Mucosa of stomach (tissue), 1 donor: ENCODE measurements around the gene SMC1B.
"Not testable (repeated sequence)": the region's sequence is repeated elsewhere in the genome, so short reads cannot be mapped to it uniquely, and the experiment has no call there.

ENCODE experiments used
- H3K27me3 ChIP-seq: one replicate; pipeline ENCODE4 v1.7.0; 2013; ENCODE audit warnings: mild to moderate bottlenecking, low read length; ENCODE audit not compliant: control insufficient read depth, insufficient read depth
- H3K36me3 ChIP-seq: one replicate; pipeline ENCODE4 v1.7.0; 2013; ENCODE audit warnings: low read length; ENCODE audit not compliant: control insufficient read depth, insufficient read depth
- H3K4me1 ChIP-seq: one replicate; pipeline ENCODE4 v1.7.0; 2013; ENCODE audit warnings: mild to moderate bottlenecking, low read length; ENCODE audit not compliant: control insufficient read depth, insufficient read depth
- H3K4me3 ChIP-seq: one replicate; pipeline ENCODE4 v1.7.0; 2013; ENCODE audit warnings: low read length
- H3K9ac ChIP-seq: one replicate; pipeline ENCODE4 v1.7.0; 2013; ENCODE audit warnings: mild to moderate bottlenecking, low read length, moderate library complexity
- H3K9me3 ChIP-seq: one replicate; pipeline ENCODE4 v1.7.0; 2013; ENCODE audit warnings: mild to moderate bottlenecking, low read length, moderate library complexity; ENCODE audit not compliant: control insufficient read depth
- donor health status: Pancreatic carcinoma.

SMC1B gene

DNA sequence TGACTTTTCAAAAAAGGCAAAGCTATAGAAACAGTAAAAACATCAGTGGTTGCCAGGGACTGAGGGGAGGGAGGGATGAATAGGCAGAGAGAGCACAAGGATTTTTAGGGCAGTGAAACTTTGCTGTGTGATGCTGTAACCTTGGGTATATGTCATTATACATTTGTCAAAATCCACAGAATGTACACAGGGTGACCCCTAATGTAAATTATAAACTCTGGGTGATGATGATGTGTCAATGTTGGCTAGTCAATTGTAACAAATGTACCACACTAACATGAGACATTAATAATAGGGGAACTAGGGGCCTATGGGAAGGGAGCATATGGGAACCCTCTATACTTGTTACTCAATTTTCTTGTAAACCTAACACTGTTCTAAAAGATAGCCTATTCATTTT, 24.9 kb upstream of the SMC1B start:
- Histone ChIP-seq H3K4me1 (peaks cover 17% of the 10 kb centered on the region), H3K36me3 (no peaks in the 10 kb centered on the region), H3K27me3 (no peaks in the 10 kb centered on the region), H3K4me3 (no peak overlapping the region), H3K9me3 (no peaks in the 10 kb centered on the region), H3K9ac (no peak overlapping the region)

DNA sequence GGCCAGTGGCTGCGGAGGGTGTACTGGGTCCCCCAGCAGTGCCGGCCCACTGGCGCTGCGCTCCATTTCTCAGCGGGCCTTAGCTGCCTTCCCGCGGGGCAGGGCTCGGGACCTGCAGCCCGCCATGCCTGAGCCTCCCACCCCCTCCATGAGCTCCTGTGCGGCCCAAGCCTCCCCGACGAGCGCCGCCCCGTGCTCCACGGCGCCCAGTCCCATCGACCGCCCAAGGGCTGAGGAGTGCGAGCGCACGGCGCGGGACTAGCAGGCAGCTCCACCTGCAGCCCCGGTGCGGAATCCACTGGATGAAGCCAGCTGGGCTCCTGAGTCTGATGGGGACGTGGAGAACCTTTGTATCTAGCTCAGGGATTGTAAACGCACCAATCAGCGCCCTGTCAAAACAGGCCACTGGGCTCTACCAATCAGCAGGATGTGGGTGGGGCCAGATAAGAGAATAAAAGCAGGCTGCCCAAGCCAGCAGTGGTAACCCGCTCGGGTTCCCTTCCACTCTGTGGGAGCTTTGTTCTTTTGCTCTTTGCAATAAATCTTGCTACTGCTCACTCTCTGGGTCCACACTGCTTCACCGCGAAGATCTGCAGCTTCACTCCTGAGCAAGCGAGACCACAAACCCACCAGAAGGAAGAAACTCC, 23.6 kb upstream of the SMC1B start:
- not testable (repeated sequence) for H3K36me3 ChIP-seq, H3K4me3 ChIP-seq, H3K9me3 ChIP-seq, H3K27me3 ChIP-seq, H3K9ac ChIP-seq
- H3K4me1 ChIP-seq: peaks cover 17% of the 10 kb centered on the region

DNA sequence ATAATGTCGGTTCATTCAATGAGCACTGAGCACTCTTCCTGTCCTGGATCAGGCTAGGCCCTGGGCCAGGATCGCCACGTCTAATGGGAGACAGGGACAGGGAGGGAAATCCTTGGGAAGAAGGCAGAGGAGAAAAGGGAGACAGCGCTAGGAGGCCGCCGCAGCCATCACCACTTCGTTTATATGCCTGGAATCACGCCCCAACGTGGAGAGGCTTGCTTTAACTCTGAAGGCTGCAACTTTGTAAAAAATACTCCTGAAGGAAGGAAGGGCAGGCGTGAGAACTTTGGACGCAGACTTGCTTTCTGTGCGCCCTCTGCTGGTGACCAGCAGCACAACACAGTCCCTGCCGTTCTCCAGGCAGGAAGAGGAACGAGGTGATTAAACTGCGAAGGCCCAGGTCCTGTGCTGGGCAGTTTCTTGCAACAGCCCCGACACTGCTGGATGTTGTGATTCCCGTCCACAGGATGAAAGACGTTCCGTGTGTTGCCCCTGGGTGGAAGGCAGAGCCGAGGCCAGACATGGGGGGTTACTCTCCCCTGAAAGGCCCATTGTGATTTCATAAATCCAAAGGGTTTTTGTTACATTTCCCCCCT, 22.2 kb upstream of the SMC1B start:
- no peaks in the 10 kb centered on the region for H3K9me3 ChIP-seq
- no peak overlapping the region for H3K4me3 ChIP-seq
- H3K27me3 ChIP-seq: no peaks in the 10 kb centered on the region
- H3K36me3 ChIP-seq: no peaks in the 10 kb centered on the region
- H3K4me1 ChIP-seq: peaks cover 9% of the 10 kb centered on the region
- H3K9ac ChIP-seq: peak overlapping the region; percentile 2

DNA sequence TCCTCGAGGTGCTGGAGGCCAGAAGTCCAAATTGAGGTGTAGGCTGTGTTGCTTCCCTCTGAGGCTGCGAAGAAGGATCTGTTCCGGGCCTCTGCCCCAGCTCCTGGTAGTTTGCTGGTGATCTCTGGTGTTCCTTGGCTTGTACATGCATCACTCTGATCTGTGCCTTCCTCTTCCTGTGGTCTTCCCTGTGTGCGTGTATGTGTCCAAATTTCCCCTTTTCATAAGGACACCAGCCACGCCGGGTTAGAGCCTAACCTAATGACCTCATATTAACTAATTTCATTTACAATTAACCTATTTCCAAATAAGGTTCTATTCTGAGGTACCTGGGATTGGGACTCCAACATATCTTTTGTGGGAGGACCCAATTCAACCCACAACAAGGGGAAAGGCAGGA, 21.6 kb upstream of the SMC1B start:
- Histone ChIP-seq H3K9me3 (no peaks in the 10 kb centered on the region), H3K4me3 (no peak overlapping the region), H3K4me1 (peaks cover 9% of the 10 kb centered on the region), H3K9ac (no peak overlapping the region), H3K36me3 (no peaks in the 10 kb centered on the region), H3K27me3 (no peaks in the 10 kb centered on the region)

- Histone ChIP-seq H3K4me3 (no peak overlapping the region), H3K9me3 (no peaks in the 10 kb centered on the region), H3K27me3 (no peaks in the 10 kb centered on the region), H3K36me3 (no peaks in the 10 kb centered on the region), H3K4me1 (peaks cover 8% of the 10 kb centered on the region), H3K9ac (no peak overlapping the region)
Measured at GRCh38 chr22:45430871-45431270, 17.5 kb upstream of the SMC1B start.

DNA sequence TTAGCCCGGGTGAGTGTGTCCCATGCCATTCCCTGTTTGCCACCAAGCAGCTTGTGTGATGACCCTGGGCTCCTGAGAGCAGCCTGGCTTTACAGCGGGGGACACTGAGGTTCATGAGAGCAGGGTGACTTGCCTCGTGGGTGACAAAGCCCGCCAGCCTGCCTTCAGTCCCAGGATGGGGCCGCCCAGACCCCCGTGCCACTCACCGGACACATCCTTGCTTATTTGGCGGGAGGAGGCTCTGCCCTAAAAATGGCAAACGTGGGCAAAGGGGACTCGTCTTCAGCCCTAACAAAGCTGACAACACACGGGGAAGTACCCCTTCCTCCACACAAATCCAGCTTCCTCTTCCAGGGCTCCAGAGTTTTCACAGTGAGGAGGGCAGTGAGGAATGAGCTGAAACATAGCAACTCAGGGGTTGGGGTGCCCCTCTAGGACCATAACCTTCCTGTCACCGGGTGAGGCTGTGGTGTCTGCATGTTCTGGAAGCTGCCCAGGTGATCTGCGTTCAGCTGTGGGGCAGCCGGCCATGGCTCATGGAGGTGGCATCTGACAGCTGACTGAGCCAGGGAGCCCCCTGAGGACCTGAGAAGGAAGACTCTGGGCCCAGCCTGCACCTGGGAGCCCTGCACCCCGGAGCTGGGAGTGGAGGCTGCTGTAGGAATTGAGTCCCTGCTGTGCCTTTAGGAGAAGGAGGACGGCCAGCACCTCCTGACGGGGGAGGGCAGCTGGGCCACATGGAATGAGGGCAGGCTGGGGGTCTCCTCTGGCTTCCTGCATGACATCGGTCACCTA, 16.8 kb upstream of the SMC1B start:
- Histone ChIP-seq H3K9ac (no peak overlapping the region), H3K9me3 (no peaks in the 10 kb centered on the region), H3K4me1 (peaks cover 1% of the 10 kb centered on the region), H3K4me3 (no peak overlapping the region), H3K27me3 (no peaks in the 10 kb centered on the region), H3K36me3 (no peaks in the 10 kb centered on the region)

DNA sequence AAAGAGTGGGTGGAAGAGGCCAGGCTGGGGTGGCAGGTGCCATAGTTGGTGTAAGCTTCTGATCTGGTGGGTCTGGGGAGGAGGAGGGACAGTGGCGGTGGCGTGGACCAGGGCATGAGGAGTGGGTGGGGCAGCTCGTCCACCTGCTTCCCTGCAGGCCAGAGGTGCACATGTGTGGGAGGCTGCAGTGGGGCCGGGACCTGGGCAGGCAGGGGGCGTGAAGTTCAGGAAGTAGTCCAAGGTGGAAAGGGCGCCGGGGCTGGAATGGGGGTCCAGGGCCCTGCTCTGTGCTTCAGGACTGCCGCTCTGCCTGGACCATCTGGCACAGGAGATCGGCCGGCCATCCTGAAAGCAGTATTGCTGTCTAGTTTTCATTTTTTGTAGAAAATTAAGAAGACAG, 16.0 kb upstream of the SMC1B start:
- Histone ChIP-seq H3K4me1 (no peaks in the 10 kb centered on the region), H3K27me3 (no peaks in the 10 kb centered on the region), H3K9ac (no peak overlapping the region), H3K9me3 (no peaks in the 10 kb centered on the region), H3K36me3 (no peaks in the 10 kb centered on the region), H3K4me3 (no peak overlapping the region)

- Histone ChIP-seq H3K9me3 (no peaks in the 10 kb centered on the region), H3K9ac (no peak overlapping the region), H3K27me3 (no peaks in the 10 kb centered on the region), H3K4me3 (no peak overlapping the region), H3K36me3 (no peaks in the 10 kb centered on the region), H3K4me1 (no peaks in the 10 kb centered on the region)
Measured at GRCh38 chr22:45428391-45429385, 15.3 kb upstream of the SMC1B start.

GRCh38 chr22:45427114-45427513, 13.7 kb upstream of the SMC1B start:
- H3K9me3 ChIP-seq: no peaks in the 10 kb centered on the region

DNA sequence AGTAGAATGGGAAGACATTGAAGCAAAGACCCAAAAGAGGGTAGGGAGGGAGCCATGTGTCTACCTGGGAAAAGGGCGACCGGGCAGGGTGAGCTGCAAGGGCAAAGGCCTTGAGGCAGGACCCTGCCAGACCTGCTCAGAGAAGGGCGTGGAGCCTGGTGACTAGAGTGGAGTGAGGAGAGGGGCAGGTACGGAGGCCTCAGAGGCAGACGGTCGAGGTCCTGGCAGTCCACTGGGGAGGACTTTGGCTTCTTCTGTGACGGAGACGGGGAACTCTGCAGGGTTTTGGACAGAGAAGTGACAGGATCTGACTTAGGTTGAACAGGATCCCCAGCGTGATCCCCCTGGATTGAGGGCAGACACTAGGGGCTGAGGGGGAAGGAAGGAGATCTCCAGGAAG, 13.0 kb upstream of the SMC1B start:
- Histone ChIP-seq H3K9me3 (no peaks in the 10 kb centered on the region), H3K4me3 (no peak overlapping the region), H3K27me3 (no peaks in the 10 kb centered on the region), H3K4me1 (no peaks in the 10 kb centered on the region), H3K9ac (no peak overlapping the region), H3K36me3 (no peaks in the 10 kb centered on the region)

More at GRCh38 chr22:45427114-45427513, 13.7 kb upstream of the SMC1B start:
- no peaks in the 10 kb centered on the region for H3K36me3 ChIP-seq
- H3K4me1 ChIP-seq: no peaks in the 10 kb centered on the region
- H3K27me3 ChIP-seq: no peaks in the 10 kb centered on the region
- H3K9ac ChIP-seq: no peak overlapping the region
- H3K4me3 ChIP-seq: no peak overlapping the region

- Histone ChIP-seq H3K9ac (no peak overlapping the region), H3K27me3 (no peaks in the 10 kb centered on the region), H3K4me3 (no peak overlapping the region), H3K4me1 (no peaks in the 10 kb centered on the region), H3K9me3 (no peaks in the 10 kb centered on the region), H3K36me3 (no peaks in the 10 kb centered on the region)
Measured at GRCh38 chr22:45425531-45426265, 12.3 kb upstream of the SMC1B start.
